Spleen (tissue), 11 donors: ENCODE measurements around the gene FGD4. TPM values are rescaled to one million over a fixed set of nuclear protein-coding genes. Genes with fewer than 3 reads are reported as not detected.

Source experiments
- DNase-seq: peaks from one replicate; pipeline ENCODE4 v3.0.0-alpha.2; 2020
- H3K27ac ChIP-seq, 8 donors: fragments of 200-600 bp; sonication (generic) in 7 of 8; 1 replicate in 4 of 8; 2 replicates in 4 of 8; pipeline versions ENCODE4 v1.5.0 to v1.8.0; 2016 to 2021; ENCODE audit warnings: inconsistent platforms in 4 of 8, mild to moderate bottlenecking in 4 of 8, moderate library complexity in 1 of 8
- H3K27me3 ChIP-seq, 7 donors: fragments of 200-600 bp; sonication (generic) in 6 of 7; replicated peaks in 1 of 7; 1 replicate in 4 of 7; 2 replicates in 3 of 7; pipeline versions ENCODE4 v1.5.0 to v1.8.0; 2016 to 2021; ENCODE audit warnings: inconsistent platforms in 3 of 7, mild to moderate bottlenecking in 1 of 7
- H3K36me3 ChIP-seq, 6 donors: fragments of 200-600 bp; sonication (generic) in 5 of 6; 1 replicate in 4 of 6; 2 replicates in 2 of 6; pipeline versions ENCODE4 v1.5.0 to v1.8.0; 2016 to 2021; ENCODE audit warnings: inconsistent platforms in 2 of 6
- H3K4me1 ChIP-seq, 6 donors: fragments of 200-600 bp; sonication (generic) in 5 of 6; 1 replicate in 3 of 6; 2 replicates in 3 of 6; pipeline versions ENCODE4 v1.5.0 to v1.8.0; 2016 to 2021; ENCODE audit warnings: inconsistent platforms in 3 of 6
- H3K4me3 ChIP-seq, 8 donors: fragments of 200-600 bp; sonication (generic) in 7 of 8; 1 replicate in 4 of 8; 2 replicates in 4 of 8; pipeline versions ENCODE4 v1.5.0 to v1.8.0; 2016 to 2021; ENCODE audit warnings: inconsistent platforms in 4 of 8, mild to moderate bottlenecking in 4 of 8, moderate library complexity in 2 of 8
- H3K9me3 ChIP-seq, 8 donors: fragments of 200-600 bp; sonication (generic) in 7 of 8; 1 replicate in 4 of 8; 2 replicates in 4 of 8; pipeline versions ENCODE4 v1.5.0 to v1.8.0; 2016 to 2021; ENCODE audit warnings: inconsistent platforms in 4 of 8
- POLR2A ChIP-seq, 3 donors: fragments of 450-650 bp; IDR thresholded peaks; one replicate each; pipeline ENCODE4 v1.5.1; 2017; ENCODE audit warnings: antibody characterized with exemption in 3 of 3, mild to moderate bottlenecking in 1 of 3
- POLR2AphosphoS5 ChIP-seq, 3 donors: sonication (generic); formaldehyde crosslinking; IDR thresholded peaks; one replicate each; pipeline ENCODE4 v1.5.1; 2017; ENCODE audit warnings: antibody characterized with exemption in 3 of 3
- WGBS, 5 donors: extraction: QIAGEN DNeasy Blood & Tissue Kit in 3 of 5; methylation state at CpG; one replicate each; pipeline versions ENCODE4 v1.1.5 to v1.1.7; 2013 to 2018; 5-methylcytosine and 5-hydroxymethylcytosine counted together
- intact Hi-C: fragments of 100-400 bp; cut with DNase I; formaldehyde crosslinking; loops from one replicate; pipeline ENCODE4 v1.15.0; 2023; ENCODE audit warnings: low total_unique reads
- polyA plus RNA-seq, 3 donors: library from polyadenylated mRNA; stranded (reverse); fragments of 200-250 nt; gene quantifications; one replicate each; pipeline ENCODE4 v1.2.1, GENCODE V29; 2013
- total RNA-seq, 7 donors: library from RNA; depleted of rRNA in 3 of 7; stranded (reverse); fragments of >200 nt in 3 of 7; fragmentation: NEBNext Ultra II Directional in 4 of 7; extraction: Animal tissue kit (Norgen Biotek cat#: 25700) in 4 of 7; gene quantifications; one replicate each; pipeline versions ENCODE4 v1.1.0 to v1.2.1, GENCODE V29; 2016 to 2021
- TF ChIP-seq, protein P1 (sequence below), 11 experiments: fragments of 200-600 bp in 7 of 11; fragments of 450-650 bp in 4 of 11; sonication (generic) in 4 of 11; IDR thresholded peaks in 8 of 11; conservative IDR thresholded peaks in 3 of 11; 1 replicate in 7 of 11; 2 replicates in 4 of 11; pipeline versions ENCODE4 v1.4.0 to v1.8.0; 2016 to 2021; ENCODE audit warnings: antibody characterized with exemption in 11 of 11, inconsistent platforms in 4 of 11, mild to moderate bottlenecking in 1 of 11
- donor health status: healthy with polysubstance abuse.
- donor health status: DM: no; HTN: no; CAD: no; lungs with moderate emphysema.
- donor health status: DM: no; HTN: no; CAD: no.
- donor health status: Bipolar disorder and iron deficiency.
- donor health status: healthy.
- donor health status: DM: no; HTN: no; CAD: no.
- donor health status: DM: yes; HTN: yes; CAD: no.

Gene FGD4
- total and polyA plus RNA-seq, 10 donors: 1.0 to 44.4 (median 25.7) TPM

DNA sequence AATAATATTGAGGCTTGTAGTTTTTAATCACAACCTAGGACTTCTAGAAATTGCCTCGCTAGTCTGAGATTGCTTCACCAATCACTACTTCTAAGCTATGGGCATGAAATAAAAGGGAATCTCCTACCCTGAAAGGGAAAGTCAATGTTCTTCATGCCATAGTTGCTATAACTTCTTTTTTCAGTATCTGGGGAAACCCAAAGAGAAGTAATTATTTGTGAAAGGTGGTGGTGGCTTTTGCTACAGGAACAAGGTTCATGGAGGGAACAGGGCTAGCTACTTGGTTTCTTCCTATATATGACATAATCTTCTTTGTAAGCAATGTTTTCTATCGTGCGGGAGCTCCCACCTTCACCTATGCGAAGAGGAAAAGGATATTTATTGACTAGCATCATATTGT, 218.2 kb downstream of the FGD4 start:
- TF ChIP-seq POLR2AphosphoS5 (IDR thresholded peaks at IDR 0.05) (no peak), POLR2A (IDR thresholded peaks at IDR 0.05) (no peak)
- TF ChIP-seq, protein P1, sequence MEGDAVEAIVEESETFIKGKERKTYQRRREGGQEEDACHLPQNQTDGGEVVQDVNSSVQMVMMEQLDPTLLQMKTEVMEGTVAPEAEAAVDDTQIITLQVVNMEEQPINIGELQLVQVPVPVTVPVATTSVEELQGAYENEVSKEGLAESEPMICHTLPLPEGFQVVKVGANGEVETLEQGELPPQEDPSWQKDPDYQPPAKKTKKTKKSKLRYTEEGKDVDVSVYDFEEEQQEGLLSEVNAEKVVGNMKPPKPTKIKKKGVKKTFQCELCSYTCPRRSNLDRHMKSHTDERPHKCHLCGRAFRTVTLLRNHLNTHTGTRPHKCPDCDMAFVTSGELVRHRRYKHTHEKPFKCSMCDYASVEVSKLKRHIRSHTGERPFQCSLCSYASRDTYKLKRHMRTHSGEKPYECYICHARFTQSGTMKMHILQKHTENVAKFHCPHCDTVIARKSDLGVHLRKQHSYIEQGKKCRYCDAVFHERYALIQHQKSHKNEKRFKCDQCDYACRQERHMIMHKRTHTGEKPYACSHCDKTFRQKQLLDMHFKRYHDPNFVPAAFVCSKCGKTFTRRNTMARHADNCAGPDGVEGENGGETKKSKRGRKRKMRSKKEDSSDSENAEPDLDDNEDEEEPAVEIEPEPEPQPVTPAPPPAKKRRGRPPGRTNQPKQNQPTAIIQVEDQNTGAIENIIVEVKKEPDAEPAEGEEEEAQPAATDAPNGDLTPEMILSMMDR (IDR thresholded peaks at IDR 0.05 in 8 of 11, conservative IDR thresholded peaks at IDR 0.05 in 3 of 11): no peak
- intact Hi-C loops: no loop called here
- 73 to 88% (median 83%) methylated on average over 4 of the region's 4 CpGs for WGBS, 5 donors
- Histone ChIP-seq H3K27me3 (no peaks in the 10 kb centered on the region), H3K4me3 (no peak overlapping the region), H3K27ac (no peak overlapping the region), H3K4me1 (peaks cover 0 to 6% (median under 1%) of the 10 kb centered on the region in 6 donors), H3K9me3 (no peaks in the 10 kb centered on the region), H3K36me3 (peaks cover 0 to 97% (median 9%) of the 10 kb centered on the region in 6 donors)
- DNase-seq: no peak

DNA sequence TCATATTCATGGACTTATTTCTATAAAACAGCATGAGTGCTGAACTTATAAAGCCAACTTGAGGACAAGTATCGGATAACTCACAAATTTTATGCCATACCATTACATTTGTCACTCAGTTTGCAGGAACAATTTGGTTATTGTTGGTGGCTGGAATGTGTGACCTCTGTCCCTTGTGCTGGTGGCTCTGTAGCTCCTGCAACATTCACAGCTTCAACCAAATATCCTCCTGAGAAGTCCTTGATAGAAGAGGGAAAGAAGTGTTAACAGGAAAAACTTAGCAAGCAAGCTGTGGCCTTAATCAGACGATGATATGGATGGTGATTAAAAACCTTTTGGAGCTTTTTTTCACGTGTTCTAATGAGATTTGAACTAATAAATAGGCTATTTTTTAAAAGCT, 218.8 kb downstream of the FGD4 start:
- Histone ChIP-seq H3K27ac (no peak overlapping the region), H3K36me3 (peaks cover 0 to 97% (median 9%) of the 10 kb centered on the region in 6 donors), H3K4me1 (peaks cover 0 to 1% (median 0%) of the 10 kb centered on the region in 6 donors), H3K27me3 (no peaks in the 10 kb centered on the region), H3K9me3 (no peaks in the 10 kb centered on the region), H3K4me3 (no peak overlapping the region)
- no peak for DNase-seq
- 73 to 90% (median 79%) methylated on average over 3 of the region's 3 CpGs for WGBS, 5 donors
- intact Hi-C loops: no loop called here
- TF ChIP-seq POLR2A (IDR thresholded peaks at IDR 0.05): no peak
- TF ChIP-seq, protein P1 (IDR thresholded peaks at IDR 0.05 in 8 of 11, conservative IDR thresholded peaks at IDR 0.05 in 3 of 11): no peak
- no peak for TF ChIP-seq POLR2AphosphoS5 (IDR thresholded peaks at IDR 0.05)

DNA sequence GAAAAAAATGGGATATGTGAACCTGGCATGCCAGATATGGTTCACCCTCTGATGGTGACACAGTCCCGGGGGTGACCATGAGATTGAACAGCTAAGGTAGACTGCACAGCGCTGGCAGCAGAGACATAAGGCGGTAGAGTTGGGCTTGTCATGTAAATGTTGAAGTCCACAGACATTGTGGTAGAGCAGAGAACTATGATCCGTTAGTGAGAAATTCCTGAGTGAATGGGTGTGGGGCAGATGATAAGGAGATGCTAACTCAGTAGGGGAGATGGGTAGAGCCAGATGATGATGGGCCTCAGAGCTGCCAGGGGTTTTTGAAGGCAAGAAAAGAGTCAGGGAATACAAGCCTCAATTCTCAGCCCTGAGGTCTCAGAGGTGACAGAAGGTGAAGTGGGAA, 228.6 kb downstream of the FGD4 start:
- Histone ChIP-seq H3K27ac (no peak overlapping the region), H3K36me3 (peaks cover 0 to 100% (median 25%) of the 10 kb centered on the region in 6 donors), H3K4me3 (no peak overlapping the region), H3K9me3 (no peaks in the 10 kb centered on the region), H3K4me1 (no peaks in the 10 kb centered on the region), H3K27me3 (no peaks in the 10 kb centered on the region)
- no peak for DNase-seq
- intact Hi-C loops: no loop called here
- TF ChIP-seq POLR2A (IDR thresholded peaks at IDR 0.05): no peak
- TF ChIP-seq POLR2AphosphoS5 (IDR thresholded peaks at IDR 0.05): no peak
- TF ChIP-seq, protein P1 (IDR thresholded peaks at IDR 0.05 in 8 of 11, conservative IDR thresholded peaks at IDR 0.05 in 3 of 11): no peak
- 92 to 97% (median 95%) methylated on average over 4 of the region's 4 CpGs for WGBS, 5 donors

DNA sequence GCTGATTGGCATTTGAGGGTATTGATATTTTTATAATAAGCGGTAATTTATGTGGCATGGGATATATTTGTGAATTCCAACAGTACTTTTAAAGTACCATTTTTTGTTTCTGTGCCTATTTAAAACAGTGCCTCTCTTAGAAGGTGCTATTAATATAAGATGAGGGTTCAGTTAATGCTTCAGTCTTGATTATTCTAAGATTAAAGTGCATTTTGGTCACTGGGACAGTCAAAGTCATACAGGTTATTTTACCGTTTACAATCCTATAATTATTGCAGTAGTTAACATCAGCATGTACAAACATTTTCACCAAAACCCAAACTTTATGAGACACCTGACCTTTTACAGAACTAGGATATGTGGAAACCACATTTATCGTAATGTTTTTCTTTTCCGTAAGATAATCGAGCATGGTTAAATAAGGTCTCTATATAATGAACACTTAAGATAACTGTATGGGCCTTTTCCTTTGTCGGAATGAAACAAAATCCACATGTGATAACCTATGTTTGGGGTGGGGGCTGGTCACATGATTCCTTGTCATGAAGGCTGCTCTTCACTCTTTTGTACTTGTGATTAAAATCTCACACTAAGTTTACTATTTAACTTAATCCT, 242.0 kb downstream of the FGD4 start:
- peaks cover 0 to 100% (median 25%) of the 10 kb centered on the region in 6 donors for H3K36me3 ChIP-seq
- TF ChIP-seq, protein P1 (IDR thresholded peaks at IDR 0.05 in 8 of 11, conservative IDR thresholded peaks at IDR 0.05 in 3 of 11): no peak
- TF ChIP-seq POLR2A (IDR thresholded peaks at IDR 0.05) (no peak), POLR2AphosphoS5 (IDR thresholded peaks at IDR 0.05) (no peak)
- intact Hi-C loops: no loop called here
- no peak overlapping the region for H3K27ac ChIP-seq
- no peaks in the 10 kb centered on the region for H3K27me3 ChIP-seq
- peaks cover 0 to 11% (median 0%) of the 10 kb centered on the region in 8 donors for H3K9me3 ChIP-seq
- 91 to 95% (median 92%) methylated on average over 6 of the region's 6 CpGs for WGBS, 5 donors
- no peak overlapping the region for H3K4me3 ChIP-seq
- no peaks in the 10 kb centered on the region for H3K4me1 ChIP-seq
- no peak for DNase-seq
